ENCODE results near the gene AGXT2. TPM values are rescaled to one million over a fixed set of nuclear protein-coding genes. Genes with fewer than 3 reads are reported as not detected.

AGXT2 gene
- total RNA-seq, 1 donor from 2014 or later, result not detected

GRCh38 chr5:35091704-35092103 lies 44.0 kb upstream of the AGXT2 start:
- no peak for TF ChIP-seq CTCF (IDR thresholded peaks at IDR 0.05; ENCODE audit: unreplicated experiment)
- H3K4me1 Mint-ChIP-seq, result no peaks in the 10 kb centered on the region
- DNase-seq (ENCODE audit: low spot score in 2 of 2, unreplicated experiment in 2 of 2), result no peak
- no peaks in the 10 kb centered on the region for H3K36me3 Mint-ChIP-seq
- H3K27ac Mint-ChIP-seq, result no peak overlapping the region
- H3K4me3 Mint-ChIP-seq, result no peak overlapping the region
- H3K27me3 Mint-ChIP-seq (ENCODE audit: low read depth), result no peaks in the 10 kb centered on the region
- H3K9me3 Mint-ChIP-seq, result no peaks in the 10 kb centered on the region

GRCh38 chr5:35089334-35090314 lies 41.9 kb upstream of the AGXT2 start:
- TF ChIP-seq CTCF (IDR thresholded peaks at IDR 0.05; ENCODE audit: unreplicated experiment), result peak; percentile 41
- peak in 1 of 2 experiments; percentile 49 for DNase-seq (ENCODE audit: low spot score in 2 of 2, unreplicated experiment in 2 of 2)
- H3K4me3 Mint-ChIP-seq, result no peak overlapping the region

GRCh38 chr5:35087991-35088390 lies 40.2 kb upstream of the AGXT2 start:
- Mint-ChIP-seq H3K4me1 (no peaks in the 10 kb centered on the region), H3K4me3 (no peak overlapping the region), H3K9me3 (no peaks in the 10 kb centered on the region), H3K27ac (no peak overlapping the region), H3K36me3 (no peaks in the 10 kb centered on the region), H3K27me3 (ENCODE audit: low read depth) (no peaks in the 10 kb centered on the region)
- no peak for DNase-seq (ENCODE audit: low spot score in 2 of 2, unreplicated experiment in 2 of 2)
- TF ChIP-seq CTCF (IDR thresholded peaks at IDR 0.05; ENCODE audit: unreplicated experiment), result no peak

More at GRCh38 chr5:35089334-35090314, 41.9 kb upstream of the AGXT2 start:
- Mint-ChIP-seq H3K36me3 (no peaks in the 10 kb centered on the region), H3K4me1 (no peaks in the 10 kb centered on the region), H3K27ac (no peak overlapping the region), H3K9me3 (no peaks in the 10 kb centered on the region), H3K27me3 (ENCODE audit: low read depth) (no peaks in the 10 kb centered on the region)

GRCh38 chr5:35083150-35083549 lies 35.4 kb upstream of the AGXT2 start:
- Mint-ChIP-seq H3K27ac (no peak overlapping the region), H3K4me1 (no peaks in the 10 kb centered on the region), H3K36me3 (no peaks in the 10 kb centered on the region), H3K9me3 (peaks cover 5% of the 10 kb centered on the region), H3K27me3 (ENCODE audit: low read depth) (no peaks in the 10 kb centered on the region), H3K4me3 (no peak overlapping the region)
- DNase-seq (ENCODE audit: low spot score in 2 of 2, unreplicated experiment in 2 of 2), result no peak
- TF ChIP-seq CTCF (IDR thresholded peaks at IDR 0.05; ENCODE audit: unreplicated experiment), result no peak

GRCh38 chr5:35082530-35082929 lies 34.8 kb upstream of the AGXT2 start:
- Mint-ChIP-seq H3K36me3 (no peaks in the 10 kb centered on the region), H3K27ac (no peak overlapping the region), H3K4me3 (no peak overlapping the region), H3K27me3 (ENCODE audit: low read depth) (no peaks in the 10 kb centered on the region), H3K4me1 (no peaks in the 10 kb centered on the region), H3K9me3 (peaks cover 5% of the 10 kb centered on the region)
- no peak for DNase-seq (ENCODE audit: low spot score in 2 of 2, unreplicated experiment in 2 of 2)
- no peak for TF ChIP-seq CTCF (IDR thresholded peaks at IDR 0.05; ENCODE audit: unreplicated experiment)

All from mesothelial cell of epicardium (in vitro differentiated cells).